Left ventricle myocardium inferior (tissue), 1 donor: ENCODE results near the gene NCOR2. TPM values are rescaled to one million over a fixed set of nuclear protein-coding genes. Genes with fewer than 3 reads are reported as not detected.
A peak's percentile ranks its signal among the peaks of the same experiment; 100 is the strongest.

ENCODE experiments used
- DNase-seq: peaks from one replicate; pipeline ENCODE4 v3.0.0-alpha.2; 2020
- H3K27ac ChIP-seq: fragments of 200-600 bp; replicated peaks from 2 replicates; pipeline ENCODE4 v1.8.0; 2021
- H3K27me3 ChIP-seq: fragments of 200-600 bp; 2 replicates; pipeline ENCODE4 v1.8.0; 2021; ENCODE audit warnings: low read depth
- H3K36me3 ChIP-seq: fragments of 200-600 bp; 2 replicates; pipeline ENCODE4 v1.8.0; 2021
- H3K4me1 ChIP-seq: fragments of 200-600 bp; 2 replicates; pipeline ENCODE4 v1.8.0; 2021
- H3K4me3 ChIP-seq: fragments of 200-600 bp; 2 replicates; pipeline ENCODE4 v1.8.0; 2021; ENCODE audit warnings: mild to moderate bottlenecking, moderate library complexity
- H3K9me3 ChIP-seq: fragments of 200-600 bp; replicated peaks from 2 replicates; pipeline ENCODE4 v1.8.0; 2021
- CTCF ChIP-seq: fragments of 200-600 bp; IDR thresholded peaks from 2 replicates; pipeline ENCODE4 v1.8.0; 2021; ENCODE audit warnings: antibody characterized with exemption, mild to moderate bottlenecking, borderline replicate concordance
- intact Hi-C: fragments of 100-400 bp; cut with micrococcal nuclease; formaldehyde crosslinking; loops from one replicate; pipeline ENCODE4 v1.11.0; 2022
- total RNA-seq: library from RNA; stranded (reverse); fragmentation: NEBNext Ultra II Directional; extraction: Animal tissue kit (Norgen Biotek cat#: 25700); gene quantifications from one replicate; pipeline ENCODE4 v1.2.1, GENCODE V29; 2021
- donor health status: DM: no; HTN: yes; CAD: no; lungs with severe emphysema.

Gene NCOR2
- total RNA-seq, 1 donor from 2014 or later = 152 TPM

- Histone ChIP-seq H3K4me3 (no peak overlapping the region), H3K27me3 (no peaks in the 10 kb centered on the region), H3K9me3 (no peaks in the 10 kb centered on the region), H3K36me3 (no peaks in the 10 kb centered on the region), H3K4me1 (peaks cover 76% of the 10 kb centered on the region), H3K27ac (no peak overlapping the region)
- TF ChIP-seq CTCF = no peak
- no peak for DNase-seq
- intact Hi-C loops = no loop called here
Observed at GRCh38 chr12:124545508-124546418, 21.6 kb downstream of the NCOR2 start.

- no peak for TF ChIP-seq CTCF
- Histone ChIP-seq H3K9me3 (no peaks in the 10 kb centered on the region), H3K4me3 (no peak overlapping the region), H3K27me3 (no peaks in the 10 kb centered on the region), H3K27ac (no peak overlapping the region), H3K36me3 (no peaks in the 10 kb centered on the region), H3K4me1 (peaks cover 70% of the 10 kb centered on the region)
- intact Hi-C loops = no loop called here
- DNase-seq = no peak
Observed at GRCh38 chr12:124544983-124545382, 22.4 kb downstream of the NCOR2 start.

DNA sequence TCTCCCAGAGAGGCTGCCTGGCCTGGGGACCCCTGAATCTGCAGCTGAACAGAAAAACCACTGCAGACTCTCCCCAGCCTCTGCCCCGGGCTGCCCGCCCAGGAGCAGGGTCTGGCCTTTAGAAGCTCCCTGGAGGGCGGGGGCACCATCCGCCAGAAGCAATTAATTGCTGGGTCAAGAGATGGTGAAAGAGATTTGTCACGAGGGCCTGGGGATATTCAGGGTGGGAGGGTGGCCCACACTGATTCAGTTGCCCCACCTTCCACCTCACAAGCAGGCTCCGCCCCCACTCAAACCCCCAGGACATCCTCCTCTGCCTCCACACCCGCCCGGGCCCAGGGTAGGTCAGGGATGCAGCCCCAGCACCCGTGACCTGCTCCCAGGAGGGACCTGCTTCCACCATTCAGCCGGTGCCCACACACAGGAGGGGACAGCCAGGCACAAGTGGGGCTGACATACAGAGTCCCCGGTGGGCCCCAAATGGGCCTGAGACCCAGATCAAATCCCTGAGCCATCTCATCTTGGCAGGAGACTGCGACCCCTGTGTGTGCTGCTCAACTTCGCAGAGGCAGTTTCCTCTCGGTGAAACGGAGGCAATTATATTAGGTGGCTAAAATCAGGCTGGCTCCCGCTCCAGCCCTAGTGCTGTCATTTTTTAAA is 23.0 kb downstream of the NCOR2 start:
- H3K27me3 ChIP-seq = no peaks in the 10 kb centered on the region
- DNase-seq = no peak
- H3K4me3 ChIP-seq = no peak overlapping the region
- no peak overlapping the region for H3K27ac ChIP-seq
- H3K9me3 ChIP-seq = no peaks in the 10 kb centered on the region
- intact Hi-C loops = no loop called here
- TF ChIP-seq CTCF = no peak
- no peaks in the 10 kb centered on the region for H3K36me3 ChIP-seq
- peaks cover 70% of the 10 kb centered on the region for H3K4me1 ChIP-seq

DNA sequence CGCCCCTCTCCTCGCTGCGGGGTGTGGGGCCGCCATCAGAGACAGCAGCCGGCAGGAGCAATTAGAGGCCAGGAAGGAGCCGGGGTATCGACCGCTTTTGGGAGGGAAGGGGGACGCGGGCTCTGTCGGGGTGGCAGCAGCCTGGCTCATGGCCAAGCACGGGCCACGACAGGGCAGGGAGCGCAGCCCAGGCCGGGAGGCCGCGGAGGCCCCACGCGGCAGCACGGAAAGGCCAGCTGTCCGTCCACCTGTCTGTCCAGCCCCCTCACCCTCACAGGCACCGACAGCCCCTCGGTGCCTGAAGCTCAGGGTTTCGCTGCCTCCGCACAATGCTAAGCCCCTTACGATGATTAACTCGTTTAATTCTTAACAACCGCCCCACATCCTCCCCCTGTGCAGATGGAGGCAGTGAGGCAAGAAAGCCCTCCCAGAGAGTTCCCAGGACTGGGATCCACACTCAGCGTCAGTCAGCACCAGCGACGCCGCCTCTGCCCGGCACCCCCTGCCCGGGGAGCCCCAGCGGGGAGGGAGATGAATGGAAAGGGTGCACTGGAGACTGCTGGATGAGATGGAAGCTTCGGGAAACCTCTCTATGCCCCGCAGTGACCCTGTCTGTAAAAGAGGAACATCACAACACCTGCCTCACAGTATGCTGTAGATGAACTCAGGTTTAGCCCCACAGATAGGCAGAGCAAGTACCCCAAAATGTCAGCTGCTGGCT is 23.7 kb downstream of the NCOR2 start:
- Histone ChIP-seq H3K4me3 (peak overlapping the region; percentile 37), H3K27ac (peak overlapping the region; percentile 19), H3K27me3 (no peaks in the 10 kb centered on the region), H3K36me3 (no peaks in the 10 kb centered on the region), H3K9me3 (no peaks in the 10 kb centered on the region), H3K4me1 (peaks cover 70% of the 10 kb centered on the region)
- TF ChIP-seq CTCF = no peak
- intact Hi-C loops = no loop called here
- no peak for DNase-seq

GRCh38 chr12:124543052-124543589 is 24.3 kb downstream of the NCOR2 start:
- peak overlapping the region; percentile 19 for H3K27ac ChIP-seq
- H3K4me3 ChIP-seq = peak overlapping the region; percentile 37
- peaks cover 72% of the 10 kb centered on the region for H3K4me1 ChIP-seq

More at GRCh38 chr12:124543052-124543589, 24.3 kb downstream of the NCOR2 start:
- intact Hi-C loops = no loop called here
- Histone ChIP-seq H3K9me3 (no peaks in the 10 kb centered on the region), H3K27me3 (no peaks in the 10 kb centered on the region), H3K36me3 (no peaks in the 10 kb centered on the region)
- TF ChIP-seq CTCF = no peak
- DNase-seq = no peak
